PC-3 (cell line): ENCODE measurements around the gene ARFIP1. TPM values are rescaled to one million over a fixed set of nuclear protein-coding genes. Genes with fewer than 3 reads are reported as not detected.
"Not testable (repeated sequence)": the region's sequence is repeated elsewhere in the genome, so short reads cannot be mapped to it uniquely, and the experiment has no call there.

Experiments
- ATAC-seq: fragments of 200-7000 bp; cut with Tn5 transposase; 2 replicates; pipeline ENCODE4 v1.9.1; 2020; ENCODE audit warnings: mild to moderate bottlenecking, moderate library complexity
- BruUV-seq: library from RNA; stranded (reverse); fragments of 400-500 nt; replicated peaks from 2 replicates; lab custom pipeline; 2021; lab: Mats Ljungman, UMichigan
- CTCF ChIA-PET: fragments of 300-600 bp; sonication (Branson Sonifier 250); formaldehyde crosslinking; loops from one replicate; lab custom pipeline; 2022; ENCODE audit warnings: antibody characterized with exemption; lab: Charles Lee
- POLR2A ChIA-PET: fragments of 300-600 bp; sonication (Branson Sonifier 250); formaldehyde crosslinking; loops from one replicate; lab custom pipeline; 2022; ENCODE audit warnings: antibody characterized with exemption; ENCODE audit not compliant: unreplicated experiment; lab: Charles Lee
- DNase-seq: peaks from one replicate; pipeline ENCODE4 v3.0.0-alpha.2; 2015
- H2AFZ ChIP-seq: fragments of 300-600 bp; sonication (generic); 2 replicates; pipeline ENCODE4 v1.6.0; 2016; ENCODE audit warnings: antibody characterized with exemption, low read length
- H3F3A ChIP-seq: fragments of 300-600 bp; sonication (generic); one replicate; pipeline ENCODE4 v1.6.0; 2017; ENCODE audit warnings: antibody characterized with exemption, low read length, control low read depth, mild to moderate bottlenecking; ENCODE audit not compliant: unreplicated experiment
- H3K27ac ChIP-seq: fragments of 300-600 bp; sonication (generic); 2 replicates; pipeline ENCODE4 v1.5.1; 2016; ENCODE audit warnings: mild to moderate bottlenecking, low read length
- H3K27me3 ChIP-seq: fragments of 300-600 bp; sonication (generic); 2 replicates; pipeline ENCODE4 v1.6.1; 2016; ENCODE audit warnings: low read length, mixed read lengths
- H3K36me3 ChIP-seq: fragments of 300-600 bp; sonication (generic); 2 replicates; pipeline ENCODE4 v1.6.1; 2016; ENCODE audit warnings: low read depth, mixed run types, low read length, mixed read lengths
- H3K4me1 ChIP-seq: fragments of 300-600 bp; sonication (generic); 2 replicates; pipeline ENCODE4 v1.5.1; 2016; ENCODE audit warnings: low read length; ENCODE audit not compliant: insufficient read depth
- H3K4me2 ChIP-seq: fragments of 300-600 bp; sonication (generic); 2 replicates; pipeline ENCODE4 v1.6.0; 2016; ENCODE audit warnings: low read length
- H3K4me3 ChIP-seq: fragments of 300-600 bp; sonication (generic); 2 replicates; pipeline ENCODE4 v1.5.1; 2016; ENCODE audit warnings: mild to moderate bottlenecking, low read length, mixed read lengths
- H3K79me2 ChIP-seq: fragments of 300-600 bp; sonication (generic); 2 replicates; pipeline ENCODE4 v1.6.1; 2017; ENCODE audit warnings: low read length, mixed read lengths
- H3K9ac ChIP-seq: fragments of 300-600 bp; sonication (generic); 2 replicates; pipeline ENCODE4 v1.6.0; 2016; ENCODE audit warnings: mild to moderate bottlenecking, low read length
- H3K9me2 ChIP-seq: fragments of 300-600 bp; sonication (generic); replicated peaks from 2 replicates; pipeline ENCODE4 v1.6.1; 2016; ENCODE audit warnings: mixed run types, low read length, mixed read lengths
- H3K9me3 ChIP-seq: fragments of 300-600 bp; sonication (generic); 2 replicates; pipeline ENCODE4 v1.6.1; 2016; ENCODE audit warnings: low read length, mixed read lengths
- H4K20me1 ChIP-seq: fragments of 300-600 bp; sonication (generic); 2 replicates; pipeline ENCODE4 v1.6.1; 2016; ENCODE audit warnings: low read length, mixed read lengths
- EZH2 ChIP-seq: fragments of 300-600 bp; sonication (generic); IDR thresholded peaks from one replicate; pipeline ENCODE4 v1.6.1; 2017; ENCODE audit warnings: antibody characterized with exemption, mild to moderate bottlenecking, low read length; ENCODE audit not compliant: unreplicated experiment
- EZH2phosphoT487 ChIP-seq: fragments of 300-600 bp; sonication (generic); IDR thresholded peaks from 2 replicates; pipeline ENCODE4 v1.6.1; 2018; ENCODE audit warnings: mild to moderate bottlenecking, antibody characterized with exemption, low read length, borderline replicate concordance
- intact Hi-C: fragments of 100-400 bp; cut with micrococcal nuclease; formaldehyde crosslinking; loops from 2 replicates; pipeline ENCODE4 v1.9.0; 2023
- total RNA-seq: library from RNA; depleted of rRNA; stranded (reverse); fragments of >200 nt; gene quantifications from 2 replicates; pipeline ENCODE4 v1.2.3, GENCODE V29; 2014
- TF ChIP-seq, protein P1 (sequence below): fragments of 300-600 bp; sonication (generic); conservative IDR thresholded peaks from 2 replicates; pipeline ENCODE4 v1.5.1; 2017; ENCODE audit warnings: antibody characterized with exemption, low read depth, mild to moderate bottlenecking, low read length

The ARFIP1 gene
- total RNA-seq, 1 experiment from 2014 or later = 23.5 TPM

DNA sequence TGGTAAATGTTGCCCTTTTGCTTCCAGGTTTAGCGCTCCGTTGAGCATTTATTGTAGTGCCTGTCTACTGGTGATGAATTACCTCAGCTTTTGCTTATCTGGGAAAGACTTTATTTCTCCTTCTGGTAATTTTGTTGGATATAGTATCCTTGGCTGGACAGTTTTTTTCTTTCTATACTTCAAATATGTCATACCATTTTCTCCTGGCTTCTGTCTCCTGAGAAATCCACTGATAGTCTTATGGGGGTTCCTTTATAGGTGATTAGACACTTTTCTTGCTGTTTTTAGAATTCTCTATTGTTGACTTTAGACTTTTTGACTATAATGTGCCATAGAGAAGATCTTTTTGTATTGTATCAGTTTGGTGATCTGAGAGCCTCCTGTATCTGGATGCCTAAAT, 73.5 kb downstream of the ARFIP1 start:
- intact Hi-C loops = no loop called here
- no peaks in the 10 kb centered on the region for H3K27me3 ChIP-seq
- DNase-seq (no peak), ATAC-seq (no peak)
- no peaks in the 10 kb centered on the region for H3K79me2 ChIP-seq
- ChIA-PET POLR2A (no interaction called here), CTCF (interaction anchor here (0.6 kb wide), 1 partner anchor 723 kb away, joined by 5 read pairs; no protein-coding TSS in a partner anchor)
- no peak overlapping the region for H3K27ac ChIP-seq
- H3K36me3 ChIP-seq = peaks cover 9% of the 10 kb centered on the region
- H3K9ac ChIP-seq = no peak overlapping the region
- H3F3A ChIP-seq = no peaks in the 10 kb centered on the region
- TF ChIP-seq EZH2 = no peak
- TF ChIP-seq, protein P1, sequence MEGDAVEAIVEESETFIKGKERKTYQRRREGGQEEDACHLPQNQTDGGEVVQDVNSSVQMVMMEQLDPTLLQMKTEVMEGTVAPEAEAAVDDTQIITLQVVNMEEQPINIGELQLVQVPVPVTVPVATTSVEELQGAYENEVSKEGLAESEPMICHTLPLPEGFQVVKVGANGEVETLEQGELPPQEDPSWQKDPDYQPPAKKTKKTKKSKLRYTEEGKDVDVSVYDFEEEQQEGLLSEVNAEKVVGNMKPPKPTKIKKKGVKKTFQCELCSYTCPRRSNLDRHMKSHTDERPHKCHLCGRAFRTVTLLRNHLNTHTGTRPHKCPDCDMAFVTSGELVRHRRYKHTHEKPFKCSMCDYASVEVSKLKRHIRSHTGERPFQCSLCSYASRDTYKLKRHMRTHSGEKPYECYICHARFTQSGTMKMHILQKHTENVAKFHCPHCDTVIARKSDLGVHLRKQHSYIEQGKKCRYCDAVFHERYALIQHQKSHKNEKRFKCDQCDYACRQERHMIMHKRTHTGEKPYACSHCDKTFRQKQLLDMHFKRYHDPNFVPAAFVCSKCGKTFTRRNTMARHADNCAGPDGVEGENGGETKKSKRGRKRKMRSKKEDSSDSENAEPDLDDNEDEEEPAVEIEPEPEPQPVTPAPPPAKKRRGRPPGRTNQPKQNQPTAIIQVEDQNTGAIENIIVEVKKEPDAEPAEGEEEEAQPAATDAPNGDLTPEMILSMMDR = no peak
- no peak for TF ChIP-seq EZH2phosphoT487
- BruUV-seq = no TSS peak
- no peak overlapping the region for H3K4me3 ChIP-seq
- no peak overlapping the region for H3K4me2 ChIP-seq
- H3K4me1 ChIP-seq = peaks cover 10% of the 10 kb centered on the region
- H3K9me3 ChIP-seq = no peaks in the 10 kb centered on the region
- H4K20me1 ChIP-seq = no peaks in the 10 kb centered on the region
- no peak overlapping the region for H2AFZ ChIP-seq
- H3K9me2 ChIP-seq = no peaks in the 10 kb centered on the region

DNA sequence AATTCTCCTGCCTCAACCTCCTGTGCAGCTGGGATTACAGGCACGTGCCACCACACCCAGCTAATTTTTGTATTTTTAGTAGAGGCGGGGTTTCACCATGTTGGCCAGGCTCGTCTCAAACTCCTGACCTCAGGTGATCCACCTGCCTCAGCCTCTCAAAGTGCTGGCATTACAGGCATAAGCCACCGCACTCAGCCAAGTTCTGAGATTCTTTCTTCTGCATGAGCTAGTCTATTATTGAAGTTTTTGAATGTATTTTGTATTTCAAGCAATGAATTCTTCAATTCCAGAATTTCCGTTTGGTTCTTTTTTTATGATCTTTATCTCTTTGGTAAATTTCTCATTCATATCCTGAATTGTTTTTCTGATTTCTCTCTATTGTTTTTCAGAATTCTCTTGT, 74.3 kb downstream of the ARFIP1 start:
- H3K4me1 ChIP-seq, POLR2A ChIA-PET, H3K36me3 ChIP-seq, H3K27ac ChIP-seq, DNase-seq, H4K20me1 ChIP-seq, BruUV-seq, H3F3A ChIP-seq, CTCF ChIA-PET, H3K9me2 ChIP-seq, intact Hi-C loops, H3K9me3 ChIP-seq, H3K79me2 ChIP-seq, H2AFZ ChIP-seq, ATAC-seq, H3K9ac ChIP-seq, H3K4me3 ChIP-seq, H3K27me3 ChIP-seq, H3K4me2 ChIP-seq: not testable (repeated sequence)

DNA sequence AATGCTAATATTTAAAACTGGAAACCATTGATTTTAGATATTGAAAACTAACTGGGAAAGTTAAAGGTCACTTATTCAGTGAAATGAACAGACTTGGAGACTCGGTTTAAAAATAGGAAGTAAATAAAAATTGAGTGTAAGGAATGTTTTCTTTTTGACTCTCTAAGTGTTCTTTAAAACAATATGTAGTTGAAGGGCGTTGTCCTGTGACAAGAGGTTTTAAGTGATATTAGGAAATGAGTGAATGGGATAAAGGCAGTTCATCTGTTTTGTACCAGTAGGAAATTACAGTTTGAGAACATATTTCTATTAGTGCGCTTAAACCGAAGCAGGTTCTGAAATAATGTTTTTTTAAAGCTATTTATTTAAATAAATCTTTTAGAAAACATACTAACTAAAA, 77.2 kb downstream of the ARFIP1 start:
- no peaks in the 10 kb centered on the region for H3K79me2 ChIP-seq
- POLR2A ChIA-PET = no interaction called here
- H3K9ac ChIP-seq = no peak overlapping the region
- DNase-seq = no peak
- H3F3A ChIP-seq = no peaks in the 10 kb centered on the region
- no peaks in the 10 kb centered on the region for H3K9me2 ChIP-seq
- no TSS peak for BruUV-seq
- H3K27ac ChIP-seq = no peak overlapping the region
- intact Hi-C loops = no loop called here
- H4K20me1 ChIP-seq = no peaks in the 10 kb centered on the region
- H3K4me3 ChIP-seq = no peak overlapping the region
- H3K4me2 ChIP-seq = no peak overlapping the region
- no peak for ATAC-seq
- H3K36me3 ChIP-seq = peaks cover 9% of the 10 kb centered on the region
- no peak overlapping the region for H2AFZ ChIP-seq
- H3K9me3 ChIP-seq = no peaks in the 10 kb centered on the region
- CTCF ChIA-PET = no interaction called here
- no peaks in the 10 kb centered on the region for H3K4me1 ChIP-seq
- no peaks in the 10 kb centered on the region for H3K27me3 ChIP-seq
- no peak for TF ChIP-seq EZH2
- TF ChIP-seq, protein P1 = no peak
- no peak for TF ChIP-seq EZH2phosphoT487
